Mesenchymal stem cell (in vitro differentiated cells and primary cell): ENCODE measurements around the gene ABHD17C.

Source experiments
- DNase-seq: peaks from one replicate; pipeline ENCODE4 v3.0.0-alpha.2; 2013
- H2AFZ ChIP-seq: one replicate; pipeline ENCODE4 v1.6.1; 2013; ENCODE audit warnings: low read depth, mild to moderate bottlenecking, control low read depth, inconsistent platforms, low read length, moderate library complexity
- H2AK5ac ChIP-seq: 2 replicates; pipeline ENCODE4 v1.6.1; 2013; ENCODE audit warnings: low read length, moderate library complexity, mild to moderate bottlenecking, inconsistent platforms; ENCODE audit not compliant: severe bottlenecking
- H2BK120ac ChIP-seq: one replicate; pipeline ENCODE4 v1.6.1; 2013; ENCODE audit warnings: low read depth, mild to moderate bottlenecking, inconsistent platforms, low read length, moderate library complexity
- H2BK12ac ChIP-seq, 2 experiments: one replicate each; pipeline ENCODE4 v1.6.1; 2013; ENCODE audit warnings: inconsistent platforms in 2 of 2, low read length in 2 of 2, mild to moderate bottlenecking in 2 of 2, moderate library complexity in 2 of 2, control low read depth in 1 of 2
- H2BK15ac ChIP-seq: one replicate; pipeline ENCODE4 v1.6.1; 2013; ENCODE audit warnings: mild to moderate bottlenecking, low read depth, inconsistent platforms; ENCODE audit not compliant: poor library complexity, severe bottlenecking
- H2BK5ac ChIP-seq: 2 replicates; pipeline ENCODE4 v1.6.1; 2013; ENCODE audit warnings: low read depth, mild to moderate bottlenecking, low read length, control low read depth, inconsistent platforms; ENCODE audit not compliant: poor library complexity, severe bottlenecking
- H3K14ac ChIP-seq, 2 experiments: one replicate each; pipeline ENCODE4 v1.6.1; 2013; ENCODE audit warnings: inconsistent platforms in 2 of 2, low read length in 2 of 2, control low read depth in 1 of 2, mild to moderate bottlenecking in 1 of 2, moderate library complexity in 1 of 2
- H3K18ac ChIP-seq, 2 experiments: one replicate each; pipeline ENCODE4 v1.6.1; 2013; ENCODE audit warnings: inconsistent platforms in 2 of 2, low read length in 2 of 2, control low read depth in 1 of 2, low read depth in 1 of 2, mild to moderate bottlenecking in 1 of 2
- H3K23ac ChIP-seq, 2 experiments: one replicate each; pipeline ENCODE4 v1.6.1; 2013; ENCODE audit warnings: inconsistent platforms in 2 of 2, low read length in 2 of 2, mild to moderate bottlenecking in 2 of 2, moderate library complexity in 2 of 2, control low read depth in 1 of 2
- H3K27ac ChIP-seq: 2 replicates; pipeline ENCODE4 v1.5.1; 2013; ENCODE audit warnings: mild to moderate bottlenecking, moderate library complexity, low read length, control low read depth, inconsistent platforms; ENCODE audit not compliant: poor library complexity, severe bottlenecking
- H3K27me3 ChIP-seq, 2 experiments: 2 replicates each; pipeline versions ENCODE4 v1.6.1 to v1.7.0; 2013; ENCODE audit warnings: low read length in 2 of 2, mild to moderate bottlenecking in 2 of 2, moderate library complexity in 2 of 2, control low read depth in 1 of 2, inconsistent platforms in 1 of 2; ENCODE audit not compliant: control insufficient read depth in 1 of 2, insufficient read depth in 1 of 2
- H3K36me3 ChIP-seq, 2 experiments: 2 replicates each; pipeline versions ENCODE4 v1.6.1 to v1.7.0; 2013; ENCODE audit warnings: low read length in 2 of 2, control low read depth in 1 of 2, inconsistent platforms in 1 of 2, low read depth in 1 of 2, mild to moderate bottlenecking in 1 of 2; ENCODE audit not compliant: insufficient read depth in 2 of 2, control insufficient read depth in 1 of 2
- H3K4ac ChIP-seq, 2 experiments: one replicate each; pipeline ENCODE4 v1.6.1; 2013; ENCODE audit warnings: inconsistent platforms in 2 of 2, low read length in 2 of 2, mild to moderate bottlenecking in 2 of 2, moderate library complexity in 2 of 2, control low read depth in 1 of 2, low read depth in 1 of 2
- H3K4me1 ChIP-seq: 2 replicates; pipeline ENCODE4 v1.6.1; 2013; ENCODE audit warnings: low read depth, low read length, control low read depth; ENCODE audit not compliant: control insufficient read depth, insufficient read depth
- H3K4me2 ChIP-seq: 2 replicates; pipeline ENCODE4 v1.6.1; 2013; ENCODE audit warnings: low read length, mild to moderate bottlenecking, inconsistent platforms; ENCODE audit not compliant: poor library complexity, severe bottlenecking
- H3K4me3 ChIP-seq, 2 experiments: 2 replicates each; pipeline versions ENCODE4 v1.5.1 to v1.7.0; 2013; ENCODE audit warnings: low read length in 2 of 2, mild to moderate bottlenecking in 2 of 2, control low read depth in 1 of 2, low read depth in 1 of 2; ENCODE audit not compliant: insufficient read depth in 1 of 2
- H3K79me1 ChIP-seq: replicated peaks from 2 replicates; pipeline ENCODE4 v1.6.1; 2013; ENCODE audit warnings: mild to moderate bottlenecking, control low read depth, low read length, inconsistent platforms; ENCODE audit not compliant: poor library complexity, severe bottlenecking
- H3K9ac ChIP-seq: 2 replicates; pipeline ENCODE4 v1.7.0; 2013; ENCODE audit warnings: mild to moderate bottlenecking, low read length, moderate library complexity
- H3K9me3 ChIP-seq: 2 replicates; pipeline ENCODE4 v1.7.0; 2013; ENCODE audit warnings: mild to moderate bottlenecking, low read length; ENCODE audit not compliant: control insufficient read depth
- H4K8ac ChIP-seq: one replicate; pipeline ENCODE4 v1.6.1; 2013; ENCODE audit warnings: inconsistent platforms, mild to moderate bottlenecking, low read length, moderate library complexity
- H4K91ac ChIP-seq: one replicate; pipeline ENCODE4 v1.6.1; 2013; ENCODE audit warnings: mild to moderate bottlenecking, low read length, inconsistent platforms
- whole genome bisulfite sequencing: methylation state at CpG from one replicate; pipeline ENCODE4 v1.1.7; 2013; ENCODE audit warnings: mixed read lengths; 5-methylcytosine and 5-hydroxymethylcytosine counted together

Gene ABHD17C

GRCh38 chr15:80798911-80799310, 103.8 kb downstream of the ABHD17C start:
- no peak overlapping the region for H3K27ac ChIP-seq
- peaks cover 0 to 99% of the 10 kb centered on the region in 2 experiments for H3K36me3 ChIP-seq
- no peaks in the 10 kb centered on the region for H3K9me3 ChIP-seq
- H3K27me3 ChIP-seq = no peaks in the 10 kb centered on the region
- H2AK5ac ChIP-seq = no peak overlapping the region
- H3K14ac ChIP-seq = peak overlapping the region in 1 of 2 experiments; percentile 18
- no peak overlapping the region for H4K91ac ChIP-seq
- no peak overlapping the region for H2BK12ac ChIP-seq
- H3K79me1 ChIP-seq = no peaks in the 10 kb centered on the region
- no peak overlapping the region for H3K18ac ChIP-seq
- H2BK15ac ChIP-seq = no peak overlapping the region
- H3K4me1 ChIP-seq = no peaks in the 10 kb centered on the region
- no peak for DNase-seq
- no peak overlapping the region for H3K4me2 ChIP-seq
- no peak overlapping the region for H4K8ac ChIP-seq
- H3K4ac ChIP-seq = no peak overlapping the region
- no peak overlapping the region for H2BK5ac ChIP-seq
- no peak overlapping the region for H2AFZ ChIP-seq
- H3K23ac ChIP-seq = no peak overlapping the region
- no peak overlapping the region for H3K9ac ChIP-seq
- 93% methylated on average over 3 of the region's 3 CpGs for WGBS
- no peak overlapping the region for H2BK120ac ChIP-seq
- no peak overlapping the region for H3K4me3 ChIP-seq

- no peak overlapping the region for H4K91ac ChIP-seq
- H3K4me2 ChIP-seq = no peak overlapping the region
- H3K79me1 ChIP-seq = no peaks in the 10 kb centered on the region
- no peak overlapping the region for H2BK120ac ChIP-seq
- H3K4ac ChIP-seq = no peak overlapping the region
- peaks cover 0 to 99% of the 10 kb centered on the region in 2 experiments for H3K36me3 ChIP-seq
- WGBS = 91% methylated on average over 5 of the region's 5 CpGs
- H3K27me3 ChIP-seq = no peaks in the 10 kb centered on the region
- H3K4me3 ChIP-seq = no peak overlapping the region
- H3K4me1 ChIP-seq = no peaks in the 10 kb centered on the region
- H2BK15ac ChIP-seq = no peak overlapping the region
- H3K14ac ChIP-seq = no peak overlapping the region
- no peak overlapping the region for H2AFZ ChIP-seq
- no peak overlapping the region for H4K8ac ChIP-seq
- no peak overlapping the region for H3K18ac ChIP-seq
- no peak overlapping the region for H2BK5ac ChIP-seq
- no peak overlapping the region for H3K23ac ChIP-seq
- H2BK12ac ChIP-seq = no peak overlapping the region
- no peak overlapping the region for H3K27ac ChIP-seq
- H3K9me3 ChIP-seq = no peaks in the 10 kb centered on the region
- DNase-seq = no peak
- no peak overlapping the region for H2AK5ac ChIP-seq
- no peak overlapping the region for H3K9ac ChIP-seq
These were observed 105.0 kb downstream of the ABHD17C start for GRCh38 chr15:80800067-80800466.

- DNase-seq = no peak
- 76% methylated on average over 10 of the region's 10 CpGs for WGBS
- no peak overlapping the region for H3K27ac ChIP-seq
- H3K14ac ChIP-seq = no peak overlapping the region
- no peak overlapping the region for H3K23ac ChIP-seq
- H4K8ac ChIP-seq = no peak overlapping the region
- no peak overlapping the region for H4K91ac ChIP-seq
- no peak overlapping the region for H2BK15ac ChIP-seq
- no peak overlapping the region for H2BK120ac ChIP-seq
- H2BK12ac ChIP-seq = no peak overlapping the region
- H2BK5ac ChIP-seq = no peak overlapping the region
- no peaks in the 10 kb centered on the region for H3K4me1 ChIP-seq
- H3K4me3 ChIP-seq = no peak overlapping the region
- H3K9ac ChIP-seq = no peak overlapping the region
- no peak overlapping the region for H3K4ac ChIP-seq
- H2AFZ ChIP-seq = no peak overlapping the region
- peaks cover 0 to 99% of the 10 kb centered on the region in 2 experiments for H3K36me3 ChIP-seq
- H3K18ac ChIP-seq = no peak overlapping the region
- no peaks in the 10 kb centered on the region for H3K79me1 ChIP-seq
- H3K9me3 ChIP-seq = no peaks in the 10 kb centered on the region
- no peak overlapping the region for H2AK5ac ChIP-seq
- no peak overlapping the region for H3K4me2 ChIP-seq
- no peaks in the 10 kb centered on the region for H3K27me3 ChIP-seq
These were observed 107.0 kb downstream of the ABHD17C start for GRCh38 chr15:80801891-80802680.

GRCh38 chr15:80803580-80804525, 108.7 kb downstream of the ABHD17C start:
- WGBS = 87% methylated on average over 7 of the region's 7 CpGs
- no peak overlapping the region for H2AK5ac ChIP-seq
- H3K27me3 ChIP-seq = no peaks in the 10 kb centered on the region
- H3K9me3 ChIP-seq = no peaks in the 10 kb centered on the region
- peaks cover 0 to 99% of the 10 kb centered on the region in 2 experiments for H3K36me3 ChIP-seq
- H3K23ac ChIP-seq = no peak overlapping the region
- H3K9ac ChIP-seq = no peak overlapping the region
- no peak overlapping the region for H3K14ac ChIP-seq
- H4K91ac ChIP-seq = no peak overlapping the region
- H2BK120ac ChIP-seq = no peak overlapping the region
- no peak overlapping the region for H4K8ac ChIP-seq
- no peak overlapping the region for H2AFZ ChIP-seq
- H3K4me3 ChIP-seq = no peak overlapping the region
- H2BK15ac ChIP-seq = no peak overlapping the region
- no peak for DNase-seq
- H3K4me1 ChIP-seq = no peaks in the 10 kb centered on the region
- H3K4ac ChIP-seq = no peak overlapping the region
- no peak overlapping the region for H2BK5ac ChIP-seq
- no peak overlapping the region for H3K27ac ChIP-seq
- H3K18ac ChIP-seq = no peak overlapping the region
- H3K79me1 ChIP-seq = no peaks in the 10 kb centered on the region
- H3K4me2 ChIP-seq = no peak overlapping the region
- H2BK12ac ChIP-seq = no peak overlapping the region
